Measurements from ENCODE around the gene OSBPL9.
A peak's percentile ranks its signal among the peaks of the same experiment; 100 is the strongest.

GRCh38 chr1:51618715-51619114, 1.8 kb downstream of the OSBPL9 start:
- TF ChIP-seq PRDM1 (tag by site-specific recombination; IDR thresholded peaks at IDR 0.05) (peak; percentile 95), ZBTB20 (tag by site-specific recombination; IDR thresholded peaks at IDR 0.05) (no peak), CTCF (tag by site-specific recombination; IDR thresholded peaks at IDR 0.05) (no peak), SALL2 (tag by site-specific recombination; IDR thresholded peaks at IDR 0.05; ENCODE audit: borderline replicate concordance) (no peak), ZNF16 (tag by site-specific recombination; IDR thresholded peaks at IDR 0.05; ENCODE audit: low read depth) (no peak), KLF16 (tag by site-specific recombination; IDR thresholded peaks at IDR 0.05) (no peak), ZNF280D (tag by site-specific recombination; IDR thresholded peaks at IDR 0.05) (no peak), YY2 (tag by site-specific recombination; IDR thresholded peaks at IDR 0.05) (no peak), MEIS1 (CRISPR knock-in tag; IDR thresholded peaks at IDR 0.05; ENCODE audit: borderline replicate concordance) (no peak), REST (tag by site-specific recombination; IDR thresholded peaks at IDR 0.05) (no peak), KLF10 (tag by site-specific recombination; IDR thresholded peaks at IDR 0.05) (no peak)

Measured in HEK293 (cell line).